NCI-H1417 treated with DMSO at 0.1 percent for 48 hours (cell line): ENCODE results near the gene TAOK3.

Experiments
- DNase-seq: peaks from one replicate; lab custom pipeline; 2025; lab: John Stamatoyannopoulos, UW

The TAOK3 gene

GRCh38 chr12:118193477-118193876 lies 179.2 kb downstream of the TAOK3 start:
- no peak for DNase-seq

GRCh38 chr12:118190266-118190665 lies 182.4 kb downstream of the TAOK3 start:
- no peak for DNase-seq

GRCh38 chr12:118189741-118190191 lies 182.9 kb downstream of the TAOK3 start:
- DNase-seq = no peak

- DNase-seq = no peak
These were observed 183.9 kb downstream of the TAOK3 start for GRCh38 chr12:118188690-118189371.

DNA sequence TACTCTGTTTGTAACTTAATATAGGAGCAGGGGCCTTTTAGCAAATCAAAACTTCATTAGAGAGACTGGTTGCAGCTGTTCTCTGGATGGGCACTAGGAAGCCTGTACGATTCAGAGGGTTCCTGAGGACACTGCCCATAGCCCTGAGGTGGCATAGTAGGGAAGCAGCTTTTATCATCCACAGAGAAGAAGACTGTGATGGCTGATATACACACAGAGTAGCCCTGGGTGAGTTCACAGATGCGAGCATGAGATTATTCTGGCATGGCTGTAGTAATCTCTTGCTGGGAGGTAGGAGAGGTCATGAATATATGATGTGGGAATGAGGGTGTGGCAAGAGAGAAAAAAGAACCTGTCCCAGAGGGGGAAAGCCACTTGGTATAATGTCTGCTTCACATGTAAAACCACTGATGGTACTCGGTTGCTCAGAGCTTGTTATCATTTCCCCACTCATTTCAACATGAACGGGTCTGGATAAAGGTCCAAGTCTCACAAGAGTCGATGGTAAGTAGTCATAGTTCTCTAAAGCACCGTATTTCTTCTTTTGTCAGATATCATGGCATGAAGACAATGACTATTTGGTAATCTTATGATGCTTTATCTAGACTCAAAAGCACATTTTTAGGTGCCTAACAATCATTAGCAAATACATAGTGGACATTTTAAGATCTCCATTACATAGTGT lies 184.8 kb downstream of the TAOK3 start:
- no peak for DNase-seq

GRCh38 chr12:118185602-118186397 lies 186.9 kb downstream of the TAOK3 start:
- DNase-seq = no peak

- DNase-seq = no peak
These were observed 189.0 kb downstream of the TAOK3 start for GRCh38 chr12:118183711-118184110.

- no peak for DNase-seq
These were observed 189.6 kb downstream of the TAOK3 start for GRCh38 chr12:118183155-118183554.

DNA sequence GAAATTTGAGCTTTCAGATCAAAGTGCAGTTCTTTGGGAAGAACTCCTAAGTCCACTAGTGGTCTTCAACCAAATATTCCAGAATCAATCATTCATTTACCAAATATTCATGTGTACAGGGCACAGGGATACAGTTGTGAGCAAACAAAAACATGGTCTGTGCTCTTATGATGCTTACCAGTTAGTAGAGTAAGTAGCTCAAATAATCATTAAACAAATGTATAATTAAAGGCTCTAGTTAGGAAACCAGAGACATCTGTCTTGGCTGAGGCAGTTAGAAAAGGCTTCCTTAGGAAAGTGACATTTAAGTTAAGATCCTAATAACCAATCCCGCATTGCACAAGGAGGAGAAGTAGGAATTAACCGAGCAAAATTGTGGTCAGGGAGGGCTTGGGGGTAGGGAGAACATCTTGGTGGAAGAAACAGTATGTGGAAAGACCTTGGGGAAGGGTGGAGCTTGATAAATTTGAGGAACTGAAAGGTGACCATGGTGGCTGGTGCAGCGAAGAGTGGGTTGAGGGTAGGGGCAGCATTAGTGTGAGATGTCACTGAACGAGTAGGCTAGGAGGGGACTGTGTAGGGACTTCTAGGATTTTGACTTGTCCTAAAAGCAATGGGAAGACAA lies 196.8 kb downstream of the TAOK3 start:
- no peak for DNase-seq

DNA sequence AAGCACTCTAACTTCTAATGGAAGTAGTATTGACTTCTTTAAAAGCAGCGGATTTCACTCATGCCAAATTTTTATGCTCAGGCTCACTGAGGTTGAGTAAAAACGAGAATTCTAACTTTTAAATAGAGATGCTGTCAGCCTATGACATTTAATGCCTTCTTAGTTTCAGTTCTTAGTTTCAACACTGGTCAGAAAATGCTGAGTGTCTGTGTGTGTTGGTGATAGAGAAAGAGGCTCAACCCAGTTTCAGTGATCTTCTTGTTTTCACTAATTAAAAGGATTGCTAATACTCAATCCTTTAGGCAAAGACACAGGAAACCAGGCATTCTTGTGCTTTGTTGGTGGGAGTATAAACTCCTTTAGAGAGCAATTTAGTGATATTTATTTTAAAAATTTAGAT lies 205.8 kb downstream of the TAOK3 start:
- DNase-seq = no peak

- no peak for DNase-seq
These were observed 207.8 kb downstream of the TAOK3 start for GRCh38 chr12:118164798-118165486.

DNA sequence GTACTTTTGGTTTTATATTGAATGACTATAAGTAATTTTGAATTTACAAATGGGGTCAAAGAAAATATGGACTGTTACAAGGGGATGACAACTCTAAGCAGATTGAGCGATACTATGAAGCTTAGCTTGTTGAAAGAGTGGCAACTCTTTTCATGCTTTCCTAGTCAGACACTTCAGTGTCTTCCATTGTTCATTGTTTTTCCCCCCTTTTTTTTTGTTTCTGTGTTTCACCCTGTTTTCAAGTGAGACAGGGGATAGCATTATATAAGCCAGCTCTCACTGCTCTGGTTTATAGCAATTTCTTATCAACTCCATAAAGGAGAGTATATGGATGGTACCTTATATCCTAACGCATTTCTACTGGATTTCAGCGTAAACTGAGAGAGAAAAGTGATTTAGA lies 212.2 kb downstream of the TAOK3 start:
- DNase-seq = no peak

DNA sequence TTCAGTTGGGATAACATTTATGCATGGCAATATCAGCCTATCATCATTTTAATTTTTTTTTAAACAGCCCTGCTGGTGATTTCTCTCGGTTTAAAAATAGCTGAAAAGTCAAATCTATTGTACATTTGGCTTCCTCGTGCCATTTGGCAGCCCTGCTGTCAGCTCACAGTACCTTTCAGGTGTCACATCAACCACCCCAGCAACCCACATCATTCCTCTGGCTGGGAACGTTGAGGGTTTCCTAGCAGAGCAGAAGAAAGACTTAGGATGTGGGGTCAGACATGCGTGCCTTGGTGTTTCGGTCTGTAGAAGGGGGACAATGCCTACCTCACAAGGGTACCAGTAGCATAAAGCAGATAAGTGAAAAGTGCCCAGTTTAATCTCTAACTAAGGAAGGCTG lies 221.0 kb downstream of the TAOK3 start:
- no peak for DNase-seq

GRCh38 chr12:118150625-118151024 lies 222.1 kb downstream of the TAOK3 start:
- DNase-seq = no peak

- DNase-seq = no peak
These were observed 224.4 kb downstream of the TAOK3 start for GRCh38 chr12:118148287-118148686.

- DNase-seq = no peak
These were observed 226.9 kb downstream of the TAOK3 start for GRCh38 chr12:118145798-118146156.

DNA sequence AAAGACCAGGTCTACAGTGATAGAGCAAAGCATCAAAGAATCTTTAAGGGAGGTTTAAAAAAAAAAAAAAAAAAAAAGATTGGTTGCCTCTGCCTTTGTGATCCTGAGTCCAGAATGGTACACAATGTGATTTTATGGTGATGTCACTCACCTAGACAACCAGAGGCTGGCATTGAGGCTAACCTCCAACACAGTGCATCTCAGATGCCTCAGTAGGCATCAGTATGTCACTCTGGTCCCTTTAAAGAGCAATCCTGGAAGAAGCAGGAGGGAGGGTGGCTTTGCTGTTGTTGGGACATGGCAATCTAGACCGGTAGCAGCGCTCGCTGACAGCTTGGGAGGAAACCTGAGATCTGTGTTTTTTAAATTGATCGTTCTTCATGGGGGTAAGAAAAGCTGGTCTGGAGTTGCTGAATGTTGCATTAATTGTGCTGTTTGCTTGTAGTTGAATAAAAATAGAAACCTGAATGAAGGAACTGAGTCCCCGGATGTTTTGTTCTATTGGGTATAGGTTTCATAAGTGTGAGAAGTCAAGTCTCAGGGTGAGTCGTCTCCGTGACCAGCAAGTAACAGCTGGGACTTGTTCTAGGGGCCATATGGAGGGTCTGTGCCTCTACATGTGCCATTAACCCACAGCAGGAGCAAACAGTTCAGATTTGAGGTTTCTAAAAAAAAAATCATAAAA lies 227.5 kb downstream of the TAOK3 start:
- DNase-seq = no peak

DNA sequence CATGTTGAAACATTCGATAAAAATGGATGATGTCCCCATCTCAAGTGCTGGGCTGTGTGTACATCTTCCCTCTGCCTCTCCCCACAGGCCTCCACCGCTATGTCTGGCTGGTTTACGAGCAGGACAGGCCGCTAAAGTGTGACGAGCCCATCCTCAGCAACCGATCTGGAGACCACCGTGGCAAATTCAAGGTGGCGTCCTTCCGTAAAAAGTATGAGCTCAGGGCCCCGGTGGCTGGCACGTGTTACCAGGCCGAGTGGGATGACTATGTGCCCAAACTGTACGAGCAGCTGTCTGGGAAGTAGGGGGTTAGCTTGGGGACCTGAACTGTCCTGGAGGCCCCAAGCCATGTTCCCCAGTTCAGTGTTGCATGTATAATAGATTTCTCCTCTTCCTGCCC lies 228.2 kb downstream of the TAOK3 start:
- DNase-seq = no peak

- no peak for DNase-seq
These were observed 231.9 kb downstream of the TAOK3 start for GRCh38 chr12:118140825-118141224.

GRCh38 chr12:118137148-118137678 lies 235.5 kb downstream of the TAOK3 start:
- no peak for DNase-seq

DNA sequence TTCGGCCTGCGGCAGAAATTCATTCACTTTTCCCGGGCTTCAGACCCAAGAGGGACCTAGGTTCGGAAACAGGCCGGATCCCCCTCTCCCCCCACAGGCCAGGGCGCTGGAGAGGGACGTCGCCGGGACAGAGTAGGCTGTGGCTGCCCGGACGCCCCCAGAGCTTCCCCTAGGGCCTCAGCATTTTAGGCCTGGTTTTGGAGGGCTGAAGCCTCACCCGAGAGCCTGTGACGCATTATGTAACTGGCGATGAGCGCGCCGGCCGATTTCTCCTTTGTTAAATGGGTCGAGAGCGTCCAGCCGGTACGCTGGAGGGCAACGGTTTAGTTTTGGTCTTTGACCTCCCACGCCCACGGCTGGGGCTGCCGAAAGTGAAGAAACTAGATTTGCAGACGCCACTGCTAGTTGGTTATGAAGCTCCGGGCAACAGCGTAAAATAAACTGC lies 236.1 kb downstream of the TAOK3 start:
- DNase-seq = no peak
